Measurements from ENCODE around the gene MYO16.

DNA sequence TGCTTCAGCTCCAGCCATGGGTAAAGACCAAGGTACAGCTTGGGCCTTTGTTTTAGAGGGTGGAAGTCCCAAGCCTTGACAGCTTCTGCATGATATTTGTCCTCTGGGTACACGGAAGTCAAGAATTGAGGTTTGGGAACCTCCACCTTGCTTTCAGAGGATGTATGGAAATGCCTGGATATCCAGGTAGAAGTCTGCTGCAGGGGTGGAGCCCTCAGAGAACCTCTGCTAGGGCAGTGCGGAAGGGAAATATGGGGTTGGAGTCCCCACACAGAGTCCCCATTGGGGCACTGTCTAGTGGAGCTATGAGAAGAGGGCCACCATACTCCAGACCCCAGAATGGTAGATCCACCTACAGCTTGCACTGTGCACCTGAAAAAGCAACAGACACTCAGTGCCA is 23.0 kb upstream of the MYO16 start:
- TF ChIP-seq CTCF (IDR thresholded peaks at IDR 0.05) (no peak), EP300 (IDR thresholded peaks at IDR 0.05) (no peak), POLR2AphosphoS5 (IDR thresholded peaks at IDR 0.05) (no peak)
